ENCODE data around the gene FSCN2.
A peak's percentile ranks its signal among the peaks of the same experiment; 100 is the strongest.

GRCh38 chr17:81509207-81509971 is 18.8 kb upstream of the FSCN2 start:
- peak in 1 of 7 experiments; percentile 13 for TF ChIP-seq CTCF (IDR thresholded peaks at IDR 0.05)
- peak in 2 of 3 donors; percentile 26 to 30 for TF ChIP-seq POLR2A (IDR thresholded peaks at IDR 0.05)

All from body of pancreas (tissue), 4 donors.